Measurements from ENCODE around the gene EHD2.

DNA sequence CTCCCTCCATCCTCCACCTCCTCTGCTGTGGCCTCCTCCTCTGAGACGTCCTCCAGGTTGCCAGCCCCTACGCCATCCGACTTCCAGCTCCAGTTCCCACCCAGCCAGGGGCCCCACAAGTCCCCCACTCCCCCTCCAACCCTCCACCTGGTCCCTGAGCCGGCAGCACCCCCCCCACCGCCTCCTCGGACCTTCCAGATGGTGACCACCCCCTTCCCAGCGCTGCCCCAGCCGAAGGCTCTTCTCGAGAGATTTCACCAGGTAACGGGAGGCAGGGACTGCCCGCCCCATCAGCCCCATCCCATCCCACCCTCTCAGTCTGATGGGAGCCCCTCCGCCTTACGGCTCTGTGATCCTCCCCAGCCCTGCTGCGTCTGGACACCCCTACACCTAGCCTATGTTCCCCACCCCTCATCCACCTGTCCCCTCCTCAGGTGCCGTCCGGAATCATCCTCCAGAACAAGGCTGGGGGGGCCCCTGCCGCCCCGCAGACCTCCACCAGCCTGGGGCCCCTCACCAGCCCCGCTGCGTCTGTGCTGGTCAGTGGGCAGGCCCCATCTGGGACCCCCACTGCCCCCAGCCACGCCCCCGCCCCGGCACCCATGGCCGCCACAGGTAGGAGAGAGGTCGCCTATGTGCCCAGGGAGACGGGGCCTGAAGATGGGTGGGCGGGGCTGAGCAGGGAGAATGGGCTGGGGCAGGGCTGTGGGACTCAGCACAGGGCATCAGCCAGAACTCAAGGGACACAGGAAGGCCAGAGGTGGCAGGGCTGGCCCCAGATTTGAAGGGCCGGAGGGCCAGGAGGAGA is 18.6 kb upstream of the EHD2 start:
- TF ChIP-seq, protein P1, sequence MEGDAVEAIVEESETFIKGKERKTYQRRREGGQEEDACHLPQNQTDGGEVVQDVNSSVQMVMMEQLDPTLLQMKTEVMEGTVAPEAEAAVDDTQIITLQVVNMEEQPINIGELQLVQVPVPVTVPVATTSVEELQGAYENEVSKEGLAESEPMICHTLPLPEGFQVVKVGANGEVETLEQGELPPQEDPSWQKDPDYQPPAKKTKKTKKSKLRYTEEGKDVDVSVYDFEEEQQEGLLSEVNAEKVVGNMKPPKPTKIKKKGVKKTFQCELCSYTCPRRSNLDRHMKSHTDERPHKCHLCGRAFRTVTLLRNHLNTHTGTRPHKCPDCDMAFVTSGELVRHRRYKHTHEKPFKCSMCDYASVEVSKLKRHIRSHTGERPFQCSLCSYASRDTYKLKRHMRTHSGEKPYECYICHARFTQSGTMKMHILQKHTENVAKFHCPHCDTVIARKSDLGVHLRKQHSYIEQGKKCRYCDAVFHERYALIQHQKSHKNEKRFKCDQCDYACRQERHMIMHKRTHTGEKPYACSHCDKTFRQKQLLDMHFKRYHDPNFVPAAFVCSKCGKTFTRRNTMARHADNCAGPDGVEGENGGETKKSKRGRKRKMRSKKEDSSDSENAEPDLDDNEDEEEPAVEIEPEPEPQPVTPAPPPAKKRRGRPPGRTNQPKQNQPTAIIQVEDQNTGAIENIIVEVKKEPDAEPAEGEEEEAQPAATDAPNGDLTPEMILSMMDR (IDR thresholded peaks at IDR 0.05) = no peak
- no peak for TF ChIP-seq POLR2A (IDR thresholded peaks at IDR 0.05)

Measured in ovary (tissue), 3 donors.